Stomach (tissue), 9 donors: Measurements from ENCODE around the gene MARCHF10. TPM values are rescaled to one million over a fixed set of nuclear protein-coding genes. Genes with fewer than 3 reads are reported as not detected.
A peak's percentile ranks its signal among the peaks of the same experiment; 100 is the strongest.

Experiments
- DNase-seq, 2 donors: peaks; one replicate each; pipeline versions ENCODE4 v3.0.0 to v3.0.0-alpha.2; 2013 to 2019
- H3K27ac ChIP-seq, 5 donors: fragments of 200-600 bp in 4 of 5; sonication (generic) in 4 of 5; one replicate each; pipeline ENCODE4 v1.5.1; 2013 to 2019; ENCODE audit warnings: mild to moderate bottlenecking in 1 of 5, moderate library complexity in 1 of 5
- H3K27me3 ChIP-seq, 3 donors: fragments of 200-600 bp; sonication (generic); one replicate each; pipeline ENCODE4 v1.5.1; 2017 to 2019; ENCODE audit warnings: mixed run types in 1 of 3
- H3K36me3 ChIP-seq, 4 donors: fragments of 200-600 bp; sonication (generic); 1 replicate in 3 of 4; 2 replicates in 1 of 4; pipeline ENCODE4 v1.5.1; 2016 to 2019
- H3K4me1 ChIP-seq, 4 donors: fragments of 200-600 bp; sonication (generic); one replicate each; pipeline ENCODE4 v1.5.1; 2016 to 2019
- H3K4me3 ChIP-seq, 4 donors: fragments of 200-600 bp; sonication (generic) in 3 of 4; one replicate each; pipeline ENCODE4 v1.5.1; 2016 to 2019; ENCODE audit warnings: mild to moderate bottlenecking in 1 of 4
- H3K9me3 ChIP-seq, 4 donors: fragments of 200-600 bp; sonication (generic); one replicate each; pipeline ENCODE4 v1.5.1; 2016 to 2019
- EP300 ChIP-seq: sonication (generic); formaldehyde crosslinking; IDR thresholded peaks from one replicate; pipeline ENCODE4 v1.6.1; 2017; ENCODE audit warnings: antibody characterized with exemption
- POLR2A ChIP-seq, 4 donors: fragments of 450-650 bp; IDR thresholded peaks; one replicate each; pipeline ENCODE4 v1.6.1; 2016; ENCODE audit warnings: antibody characterized with exemption in 4 of 4, control low read depth in 2 of 4, mild to moderate bottlenecking in 1 of 4, moderate library complexity in 1 of 4
- POLR2AphosphoS5 ChIP-seq, 3 donors: sonication (generic); formaldehyde crosslinking; IDR thresholded peaks; one replicate each; pipeline ENCODE4 v1.6.1; 2016; ENCODE audit warnings: antibody characterized with exemption in 3 of 3
- WGBS, 5 donors: extraction: QIAGEN DNeasy Blood & Tissue Kit in 3 of 5; methylation state at CpG; one replicate each; pipeline versions ENCODE4 v1.1.5 to v1.1.7; 2013 to 2018; 5-methylcytosine and 5-hydroxymethylcytosine counted together
- intact Hi-C: fragments of 100-400 bp; cut with DNase I; formaldehyde crosslinking; loops from one replicate; pipeline ENCODE4 v1.15.1; 2023; ENCODE audit warnings: low total_unique reads
- polyA plus RNA-seq, 3 donors: library from polyadenylated mRNA; stranded (reverse); fragments of 200-250 nt; gene quantifications; one replicate each; pipeline ENCODE4 v1.2.3, GENCODE V29; 2013
- total RNA-seq, 5 donors: library from RNA; depleted of rRNA; stranded (reverse); fragments of >200 nt; gene quantifications; one replicate each; pipeline versions ENCODE4 v1.1.0 to v1.2.3, GENCODE V29; 2014 to 2016
- TF ChIP-seq, protein P1 (sequence below), 7 experiments: fragments of 450-650 bp in 4 of 7; fragments of 200-600 bp in 3 of 7; sonication (generic) in 3 of 7; IDR thresholded peaks; one replicate each; pipeline ENCODE4 v1.5.1; 2016 to 2019; ENCODE audit warnings: antibody characterized with exemption in 7 of 7, control low read depth in 2 of 7, mild to moderate bottlenecking in 1 of 7
- donor health status: healthy with polysubstance abuse.
- donor health status: Bipolar disorder and iron deficiency.
- donor health status: healthy.

The MARCHF10 gene
- total and polyA plus RNA-seq, 8 donors: 0.31 to 0.89 TPM; not detected in 6

DNA sequence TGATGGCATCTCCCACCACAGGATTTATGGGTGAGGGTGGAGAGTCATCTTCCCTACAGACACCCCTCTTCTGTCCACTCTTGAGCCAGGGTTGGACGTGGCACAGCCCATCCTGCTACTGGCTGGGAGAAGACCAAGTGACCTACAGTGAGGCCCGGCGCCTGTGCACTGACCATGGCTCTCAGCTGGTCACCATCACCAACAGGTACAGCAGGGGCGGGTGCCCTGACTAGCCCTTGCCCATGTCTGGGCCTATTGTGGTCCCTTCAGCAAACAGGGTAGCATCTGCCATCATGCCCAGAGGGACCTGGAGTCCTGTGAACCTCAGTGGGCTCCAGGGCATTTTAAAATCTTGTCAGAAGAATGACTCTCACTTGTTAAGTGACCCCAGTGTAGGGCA, 132.4 kb downstream of the MARCHF10 start:
- TF ChIP-seq POLR2AphosphoS5 (IDR thresholded peaks at IDR 0.05): no peak
- TF ChIP-seq EP300: no peak
- no peak for TF ChIP-seq POLR2A (IDR thresholded peaks at IDR 0.05)
- TF ChIP-seq, protein P1, sequence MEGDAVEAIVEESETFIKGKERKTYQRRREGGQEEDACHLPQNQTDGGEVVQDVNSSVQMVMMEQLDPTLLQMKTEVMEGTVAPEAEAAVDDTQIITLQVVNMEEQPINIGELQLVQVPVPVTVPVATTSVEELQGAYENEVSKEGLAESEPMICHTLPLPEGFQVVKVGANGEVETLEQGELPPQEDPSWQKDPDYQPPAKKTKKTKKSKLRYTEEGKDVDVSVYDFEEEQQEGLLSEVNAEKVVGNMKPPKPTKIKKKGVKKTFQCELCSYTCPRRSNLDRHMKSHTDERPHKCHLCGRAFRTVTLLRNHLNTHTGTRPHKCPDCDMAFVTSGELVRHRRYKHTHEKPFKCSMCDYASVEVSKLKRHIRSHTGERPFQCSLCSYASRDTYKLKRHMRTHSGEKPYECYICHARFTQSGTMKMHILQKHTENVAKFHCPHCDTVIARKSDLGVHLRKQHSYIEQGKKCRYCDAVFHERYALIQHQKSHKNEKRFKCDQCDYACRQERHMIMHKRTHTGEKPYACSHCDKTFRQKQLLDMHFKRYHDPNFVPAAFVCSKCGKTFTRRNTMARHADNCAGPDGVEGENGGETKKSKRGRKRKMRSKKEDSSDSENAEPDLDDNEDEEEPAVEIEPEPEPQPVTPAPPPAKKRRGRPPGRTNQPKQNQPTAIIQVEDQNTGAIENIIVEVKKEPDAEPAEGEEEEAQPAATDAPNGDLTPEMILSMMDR (IDR thresholded peaks at IDR 0.05): no peak
- H3K27me3 ChIP-seq: no peaks in the 10 kb centered on the region
- DNase-seq: no peak
- H3K4me1 ChIP-seq: peaks cover 0 to 22% (median 9%) of the 10 kb centered on the region in 4 donors
- no peak overlapping the region for H3K4me3 ChIP-seq
- H3K27ac ChIP-seq: no peak overlapping the region
- 73 to 91% (median 90%) methylated on average over 4 of the region's 4 CpGs for WGBS, 5 donors
- H3K9me3 ChIP-seq: no peaks in the 10 kb centered on the region
- intact Hi-C loops: no loop called here
- peaks cover 0 to 21% (median 8%) of the 10 kb centered on the region in 4 donors for H3K36me3 ChIP-seq

DNA sequence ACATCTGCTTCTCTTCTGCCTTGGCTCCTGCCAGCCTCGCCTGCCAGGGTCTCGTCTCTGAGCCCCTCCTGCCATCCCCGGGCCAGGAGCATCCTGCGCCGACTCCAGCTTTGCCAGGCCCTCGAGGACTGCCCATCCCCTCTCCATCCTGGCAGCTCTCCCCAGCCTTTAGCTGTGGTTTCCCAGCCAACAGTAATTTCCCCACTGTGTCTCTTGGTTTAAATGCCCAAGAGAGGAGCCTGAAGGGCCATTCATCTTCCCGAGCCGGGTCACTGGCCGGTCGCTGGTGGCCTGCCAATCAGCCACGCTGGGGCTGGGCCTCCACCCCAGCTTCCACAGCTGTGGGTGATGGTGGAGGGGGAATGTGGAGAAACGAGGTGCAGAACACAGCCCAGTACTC, 132.9 kb downstream of the MARCHF10 start:
- no peak overlapping the region for H3K27ac ChIP-seq
- H3K9me3 ChIP-seq: no peaks in the 10 kb centered on the region
- 57 to 70% (median 65%) methylated on average over 9 to 12 of the region's 12 CpGs for WGBS, 5 donors
- H3K27me3 ChIP-seq: no peaks in the 10 kb centered on the region
- peak in 1 of 2 donors; percentile 69 for DNase-seq
- intact Hi-C loops: no loop called here
- H3K36me3 ChIP-seq: peaks cover 0 to 16% (median 5%) of the 10 kb centered on the region in 4 donors
- no peak overlapping the region for H3K4me3 ChIP-seq
- TF ChIP-seq POLR2AphosphoS5 (IDR thresholded peaks at IDR 0.05) (no peak), POLR2A (IDR thresholded peaks at IDR 0.05) (no peak)
- TF ChIP-seq, protein P1 (IDR thresholded peaks at IDR 0.05): no peak
- H3K4me1 ChIP-seq: peaks cover 0 to 22% (median 9%) of the 10 kb centered on the region in 4 donors

DNA sequence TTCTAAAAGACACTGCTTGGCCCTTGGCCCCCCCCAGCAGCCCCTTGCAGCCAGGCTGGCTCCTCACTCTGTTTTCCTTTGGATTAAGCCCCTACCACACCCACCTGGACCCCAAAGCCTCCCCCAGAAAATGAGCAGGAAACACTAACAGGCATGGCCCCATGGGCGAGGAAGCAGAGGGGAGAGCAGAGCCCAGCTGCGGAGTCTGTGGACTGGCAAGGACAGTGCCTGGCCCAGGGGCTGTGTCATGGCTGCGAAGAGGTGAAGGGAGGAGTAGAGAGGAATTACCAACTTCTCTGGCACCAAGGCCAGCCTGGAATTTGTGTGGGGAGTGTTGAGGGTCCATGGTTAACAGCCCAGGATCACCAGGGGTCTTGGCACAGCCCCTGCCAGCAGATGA, 133.3 kb downstream of the MARCHF10 start:
- no peak overlapping the region for H3K27ac ChIP-seq
- H3K4me1 ChIP-seq: peaks cover 0 to 22% (median 9%) of the 10 kb centered on the region in 4 donors
- H3K27me3 ChIP-seq: no peaks in the 10 kb centered on the region
- no peak for TF ChIP-seq POLR2A (IDR thresholded peaks at IDR 0.05)
- no peak for TF ChIP-seq POLR2AphosphoS5 (IDR thresholded peaks at IDR 0.05)
- TF ChIP-seq EP300: no peak
- TF ChIP-seq, protein P1 (IDR thresholded peaks at IDR 0.05): no peak
- H3K36me3 ChIP-seq: peaks cover 0 to 13% (median 4%) of the 10 kb centered on the region in 4 donors
- no peak overlapping the region for H3K4me3 ChIP-seq
- intact Hi-C loops: no loop called here
- no peaks in the 10 kb centered on the region for H3K9me3 ChIP-seq
- no peak for DNase-seq
- WGBS, 5 donors: 68 to 90% (median 88%) methylated on average over 3 of the region's 3 CpGs

GRCh38 chr17:62674363-62674739, 133.8 kb downstream of the MARCHF10 start:
- Histone ChIP-seq H3K4me1 (peaks cover 0 to 22% (median 9%) of the 10 kb centered on the region in 4 donors), H3K36me3 (peaks cover 0 to 13% (median 4%) of the 10 kb centered on the region in 4 donors), H3K27me3 (no peaks in the 10 kb centered on the region), H3K4me3 (no peak overlapping the region), H3K27ac (no peak overlapping the region), H3K9me3 (no peaks in the 10 kb centered on the region)
- no peak for DNase-seq
- intact Hi-C loops: no loop called here
- 56 to 66% (median 61%) methylated on average over 6 of the region's 6 CpGs for WGBS, 5 donors
- no peak for TF ChIP-seq POLR2A (IDR thresholded peaks at IDR 0.05)
- TF ChIP-seq EP300: no peak
- TF ChIP-seq, protein P1 (IDR thresholded peaks at IDR 0.05): no peak
- no peak for TF ChIP-seq POLR2AphosphoS5 (IDR thresholded peaks at IDR 0.05)
